B cell (primary cell): ENCODE data around the gene TMEM182. TPM values are rescaled to one million over a fixed set of nuclear protein-coding genes. Genes with fewer than 3 reads are reported as not detected.

ENCODE experiments used
- ATAC-seq: fragments of 200-7000 bp; cut with Tn5 transposase; one replicate; pipeline ENCODE4 v1.10.0; 2021; ENCODE audit warnings: low read depth, mild to moderate bottlenecking, moderate number of reproducible peaks, moderate library complexity
- CTCF ChIA-PET: fragments of 350-600 bp; sonication (Branson Sonifier 250); formaldehyde crosslinking; loops from one replicate; lab custom pipeline; 2021; ENCODE audit warnings: antibody characterized with exemption, inconsistent platforms; lab: Charles Lee
- POLR2A ChIA-PET: fragments of 350-600 bp; sonication (Branson Sonifier 250); formaldehyde crosslinking; loops from one replicate; lab custom pipeline; 2021; ENCODE audit warnings: antibody characterized with exemption; lab: Charles Lee
- DNase-seq: peaks from one replicate; pipeline ENCODE4 v3.0.0; 2013
- H2AFZ ChIP-seq: 2 replicates; pipeline ENCODE4 v1.6.1; 2012; ENCODE audit warnings: mild to moderate bottlenecking, low read depth, low read length; ENCODE audit not compliant: insufficient read depth, poor library complexity, severe bottlenecking
- H3K27ac ChIP-seq, 2 donors: 1 replicate in 1 of 2; 2 replicates in 1 of 2; pipeline ENCODE4 v1.5.1; 2012 to 2013; ENCODE audit warnings: low read length in 2 of 2, mild to moderate bottlenecking in 2 of 2, moderate library complexity in 1 of 2
- H3K27me3 ChIP-seq, 4 experiments: fragments of 200-600 bp in 1 of 4; sonication (generic) in 1 of 4; replicated peaks in 1 of 4; 1 replicate in 2 of 4; 2 replicates in 2 of 4; pipeline versions ENCODE4 v1.6.1 to v1.7.0; 2013 to 2016; ENCODE audit warnings: low read length in 3 of 4, mild to moderate bottlenecking in 2 of 4, mixed read lengths in 1 of 4, moderate library complexity in 1 of 4; ENCODE audit not compliant: insufficient read depth in 4 of 4, control insufficient read depth in 3 of 4; ENCODE audit errors: control extremely low read depth in 1 of 4
- H3K36me3 ChIP-seq, 2 experiments: replicated peaks in 1 of 2; 1 replicate in 1 of 2; 2 replicates in 1 of 2; pipeline versions ENCODE4 v1.6.1 to v1.7.1; 2013; ENCODE audit warnings: low read length in 1 of 2; ENCODE audit not compliant: insufficient read depth in 2 of 2, control insufficient read depth in 1 of 2; ENCODE audit errors: control extremely low read depth in 1 of 2, extremely low read depth in 1 of 2
- H3K4me1 ChIP-seq, 2 donors: fragments of 200-600 bp in 1 of 2; sonication (generic) in 1 of 2; 1 replicate in 1 of 2; 2 replicates in 1 of 2; pipeline versions ENCODE4 v1.5.1 to v1.6.1; 2013 to 2017; ENCODE audit warnings: low read length in 2 of 2; ENCODE audit not compliant: control insufficient read depth in 2 of 2, insufficient read depth in 2 of 2
- H3K4me2 ChIP-seq: replicated peaks from 2 replicates; pipeline ENCODE3; 2012; ENCODE audit warnings: mild to moderate bottlenecking, low read depth, low read length; ENCODE audit not compliant: poor library complexity, severe bottlenecking
- H3K4me3 ChIP-seq, 5 experiments: fragments of 200-600 bp in 1 of 5; sonication (generic) in 1 of 5; 1 replicate in 3 of 5; 2 replicates in 2 of 5; pipeline versions ENCODE4 v1.5.1 to v1.7.0; 2011 to 2016; ENCODE audit warnings: low read length in 4 of 5, mild to moderate bottlenecking in 4 of 5, low read depth in 2 of 5, control low read depth in 1 of 5, moderate library complexity in 1 of 5; ENCODE audit not compliant: insufficient read depth in 1 of 5; ENCODE audit errors: control extremely low read depth in 1 of 5, extremely low read depth in 1 of 5
- H3K79me2 ChIP-seq: fragments of 200-600 bp; sonication (generic); one replicate; pipeline ENCODE4 v1.6.0; 2016; ENCODE audit warnings: low read length; ENCODE audit not compliant: control insufficient read depth, insufficient read depth
- H3K9ac ChIP-seq: fragments of 200-600 bp; sonication (generic); 2 replicates; pipeline ENCODE4 v1.6.1; 2017; ENCODE audit warnings: mild to moderate bottlenecking, low read length, moderate library complexity
- H3K9me3 ChIP-seq, 3 donors: one replicate each; pipeline versions ENCODE4 v1.6.1 to v1.7.1; 2013; ENCODE audit warnings: low read length in 2 of 3; ENCODE audit not compliant: control insufficient read depth in 2 of 3, insufficient read depth in 1 of 3; ENCODE audit errors: control extremely low read depth in 1 of 3
- H4K20me1 ChIP-seq: 2 replicates; pipeline ENCODE4 v1.6.0; 2012; ENCODE audit warnings: mild to moderate bottlenecking, low read length; ENCODE audit not compliant: insufficient read depth, control insufficient read depth, poor library complexity, severe bottlenecking
- H3K27ac Mint-ChIP-seq: one replicate; pipeline ENCODE4 v1.8.0; 2021; ENCODE audit warnings: mixed read lengths
- H3K27me3 Mint-ChIP-seq: one replicate; pipeline ENCODE4 v1.8.0; 2021; ENCODE audit warnings: mixed read lengths
- H3K4me1 Mint-ChIP-seq: one replicate; pipeline ENCODE4 v1.8.0; 2021; ENCODE audit warnings: mixed read lengths
- H3K4me3 Mint-ChIP-seq: one replicate; pipeline ENCODE4 v1.8.0; 2021; ENCODE audit warnings: mixed read lengths
- H3K9me3 Mint-ChIP-seq: one replicate; pipeline ENCODE4 v1.8.0; 2022; ENCODE audit warnings: mixed read lengths; ENCODE audit not compliant: insufficient read depth
- CTCF ChIP-seq: fragments of 200-600 bp; IDR thresholded peaks from one replicate; pipeline ENCODE4 v1.8.0; 2022; ENCODE audit warnings: antibody characterized with exemption, mild to moderate bottlenecking
- EZH2 ChIP-seq: IDR thresholded peaks from 2 replicates; pipeline ENCODE4 v1.6.1; 2012; ENCODE audit warnings: borderline replicate concordance, low read depth, mild to moderate bottlenecking, moderate library complexity, low read length; ENCODE audit not compliant: insufficient read depth, poor library complexity, severe bottlenecking
- WGBS: methylation state at CpG from one replicate; pipeline ENCODE4 v1.1.5; 2013; ENCODE audit warnings: missing lambda C conversion rate; ENCODE audit not compliant: insufficient coverage; 5-methylcytosine and 5-hydroxymethylcytosine counted together
- intact Hi-C: fragments of 100-400 bp; cut with micrococcal nuclease; formaldehyde crosslinking; loops from one replicate; pipeline ENCODE4 v1.10.0; 2022
- polyA plus RNA-seq: library from polyadenylated mRNA; depleted of rRNA; stranded (reverse); fragments of >200 nt; gene quantifications from 2 replicates; pipeline ENCODE4 v1.2.3, GENCODE V29; 2012
- total RNA-seq, 2 donors: library from RNA; stranded (reverse); fragments of 120-200 nt in 1 of 2; gene quantifications; 1 replicate in 1 of 2; 2 replicates in 1 of 2; pipeline versions ENCODE4 v1.2.3 to v1.2.4, GENCODE V29; 2013 to 2022

The TMEM182 gene
- total and polyA plus RNA-seq, 2 donors (not counting 1 experiment from before 2014, with no cell fraction given), result 3.8 to 6.5 TPM

- Histone ChIP-seq H3K27ac (no peak overlapping the region), H3K9me3 (peaks cover 4 to 41% (median 39%) of the 10 kb centered on the region in 3 donors), H3K79me2 (no peaks in the 10 kb centered on the region), H3K4me3 (no peak overlapping the region), H4K20me1 (no peaks in the 10 kb centered on the region), H3K4me2 (no peak overlapping the region), H3K27me3 (no peaks in the 10 kb centered on the region), H3K9ac (no peak overlapping the region), H3K36me3 (peaks cover 2 to 8% of the 10 kb centered on the region in 2 experiments), H2AFZ (no peak overlapping the region), H3K4me1 (no peaks in the 10 kb centered on the region)
- peak; percentile 12 for DNase-seq
- H3K4me3 Mint-ChIP-seq, result no peak overlapping the region
- no peak overlapping the region for H3K27ac Mint-ChIP-seq
- ChIA-PET POLR2A (no interaction called here), CTCF (no interaction called here)
- TF ChIP-seq EZH2 (no peak), CTCF (no peak)
- H3K4me1 Mint-ChIP-seq, result no peaks in the 10 kb centered on the region
- peaks cover 24% of the 10 kb centered on the region for H3K9me3 Mint-ChIP-seq
- 62% methylated on average over 3 of the region's 5 CpGs for WGBS
- ATAC-seq, result no peak
- no peaks in the 10 kb centered on the region for H3K27me3 Mint-ChIP-seq
- intact Hi-C loops, result no loop called here
Measured at GRCh38 chr2:102801098-102801718, 39.4 kb downstream of the TMEM182 start.

- no peak overlapping the region for H3K4me3 Mint-ChIP-seq
- Histone ChIP-seq H3K36me3 (peaks cover 2 to 8% of the 10 kb centered on the region in 2 experiments), H3K9ac (no peak overlapping the region), H3K79me2 (no peaks in the 10 kb centered on the region), H3K9me3 (peaks cover 4 to 41% (median 39%) of the 10 kb centered on the region in 3 donors), H3K4me2 (no peak overlapping the region), H4K20me1 (no peaks in the 10 kb centered on the region), H3K4me1 (no peaks in the 10 kb centered on the region), H3K4me3 (no peak overlapping the region), H3K27ac (no peak overlapping the region), H3K27me3 (no peaks in the 10 kb centered on the region), H2AFZ (no peak overlapping the region)
- POLR2A ChIA-PET, result no interaction called here
- TF ChIP-seq EZH2, result no peak
- intact Hi-C loops, result no loop called here
- H3K27me3 Mint-ChIP-seq, result no peaks in the 10 kb centered on the region
- CTCF ChIA-PET, result interaction anchor here (1.3 kb wide), 1 partner anchor 49 kb away, joined by 4 read pairs; no protein-coding TSS in a partner anchor
- DNase-seq (no peak), ATAC-seq (no peak)
- H3K9me3 Mint-ChIP-seq, result peaks cover 24% of the 10 kb centered on the region
- 97% methylated on average over 11 of the region's 11 CpGs for WGBS
- H3K27ac Mint-ChIP-seq, result no peak overlapping the region
- H3K4me1 Mint-ChIP-seq, result no peaks in the 10 kb centered on the region
Measured at GRCh38 chr2:102801858-102802699, 40.2 kb downstream of the TMEM182 start.
